ENCODE results near the gene IL16. TPM values are rescaled to one million over a fixed set of nuclear protein-coding genes. Genes with fewer than 3 reads are reported as not detected.

IL16 gene
- total RNA-seq, 1 donor from 2014 or later = 8.5 TPM

DNA sequence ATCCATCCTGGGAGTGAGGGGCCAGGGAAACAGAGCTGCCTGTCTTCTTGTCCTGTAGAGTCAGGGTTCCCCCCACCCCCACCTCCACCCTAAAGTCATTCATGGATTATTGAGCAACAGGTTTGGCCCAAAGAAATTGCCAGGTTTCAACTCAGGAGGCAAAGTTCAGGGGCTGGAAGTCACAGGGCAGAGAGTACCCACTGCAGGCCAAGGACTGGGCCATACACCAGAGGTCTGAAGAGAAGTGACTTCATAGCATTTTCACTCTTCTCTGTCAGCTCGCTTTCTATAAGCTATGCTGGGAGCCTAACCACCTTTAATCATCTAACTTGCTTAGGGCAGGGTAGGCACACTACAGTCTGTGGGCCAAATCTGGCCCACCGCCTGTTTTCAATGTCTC lies 77.2 kb downstream of the IL16 start:
- no peaks in the 10 kb centered on the region for H3K36me3 ChIP-seq
- H3K9me3 ChIP-seq = peaks cover 4 to 7% of the 10 kb centered on the region in 2 donors
- no peak for DNase-seq (ENCODE audit: low spot score in 2 of 2)
- H3K4me3 ChIP-seq = no peak overlapping the region
- peaks cover 0 to 8% of the 10 kb centered on the region in 2 donors for H3K4me1 ChIP-seq
- H3K27me3 ChIP-seq = no peaks in the 10 kb centered on the region
- TF ChIP-seq, protein P1, sequence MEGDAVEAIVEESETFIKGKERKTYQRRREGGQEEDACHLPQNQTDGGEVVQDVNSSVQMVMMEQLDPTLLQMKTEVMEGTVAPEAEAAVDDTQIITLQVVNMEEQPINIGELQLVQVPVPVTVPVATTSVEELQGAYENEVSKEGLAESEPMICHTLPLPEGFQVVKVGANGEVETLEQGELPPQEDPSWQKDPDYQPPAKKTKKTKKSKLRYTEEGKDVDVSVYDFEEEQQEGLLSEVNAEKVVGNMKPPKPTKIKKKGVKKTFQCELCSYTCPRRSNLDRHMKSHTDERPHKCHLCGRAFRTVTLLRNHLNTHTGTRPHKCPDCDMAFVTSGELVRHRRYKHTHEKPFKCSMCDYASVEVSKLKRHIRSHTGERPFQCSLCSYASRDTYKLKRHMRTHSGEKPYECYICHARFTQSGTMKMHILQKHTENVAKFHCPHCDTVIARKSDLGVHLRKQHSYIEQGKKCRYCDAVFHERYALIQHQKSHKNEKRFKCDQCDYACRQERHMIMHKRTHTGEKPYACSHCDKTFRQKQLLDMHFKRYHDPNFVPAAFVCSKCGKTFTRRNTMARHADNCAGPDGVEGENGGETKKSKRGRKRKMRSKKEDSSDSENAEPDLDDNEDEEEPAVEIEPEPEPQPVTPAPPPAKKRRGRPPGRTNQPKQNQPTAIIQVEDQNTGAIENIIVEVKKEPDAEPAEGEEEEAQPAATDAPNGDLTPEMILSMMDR (IDR thresholded peaks at IDR 0.05) = no peak
- no peak overlapping the region for H3K27ac ChIP-seq
- intact Hi-C loops (cut with DNase I) = loop anchor here (2.0 kb wide), 1 partner anchor 39 kb away; no protein-coding TSS in a partner anchor

DNA sequence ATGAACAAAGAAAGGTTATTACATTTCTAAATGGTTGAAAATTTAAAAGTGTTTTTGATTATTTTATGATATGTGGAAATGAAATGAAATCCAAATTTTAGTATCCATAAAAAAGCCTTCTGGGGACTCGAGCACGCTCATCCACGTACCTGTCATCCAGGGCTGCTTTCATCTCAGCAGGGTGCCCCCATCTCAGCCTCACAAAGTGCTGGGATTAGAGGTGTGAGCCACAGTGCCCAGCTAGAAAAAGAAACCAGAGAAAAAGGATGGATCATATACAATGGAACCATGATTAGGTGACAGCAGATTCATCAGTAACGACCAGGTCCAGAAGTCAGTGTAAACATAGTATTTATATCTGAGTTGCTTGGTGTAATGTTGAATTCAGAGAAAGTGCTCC lies 77.6 kb downstream of the IL16 start:
- H3K4me3 ChIP-seq = no peak overlapping the region
- peaks cover 0 to 8% of the 10 kb centered on the region in 2 donors for H3K4me1 ChIP-seq
- H3K9me3 ChIP-seq = peaks cover 4 to 7% of the 10 kb centered on the region in 2 donors
- no peaks in the 10 kb centered on the region for H3K27me3 ChIP-seq
- no peak overlapping the region for H3K27ac ChIP-seq
- TF ChIP-seq, protein P1 (IDR thresholded peaks at IDR 0.05) = no peak
- no peaks in the 10 kb centered on the region for H3K36me3 ChIP-seq
- no peak for DNase-seq (ENCODE audit: low spot score in 2 of 2)
- intact Hi-C loops (cut with DNase I) = loop anchor here (2.0 kb wide), 1 partner anchor 39 kb away; no protein-coding TSS in a partner anchor

DNA sequence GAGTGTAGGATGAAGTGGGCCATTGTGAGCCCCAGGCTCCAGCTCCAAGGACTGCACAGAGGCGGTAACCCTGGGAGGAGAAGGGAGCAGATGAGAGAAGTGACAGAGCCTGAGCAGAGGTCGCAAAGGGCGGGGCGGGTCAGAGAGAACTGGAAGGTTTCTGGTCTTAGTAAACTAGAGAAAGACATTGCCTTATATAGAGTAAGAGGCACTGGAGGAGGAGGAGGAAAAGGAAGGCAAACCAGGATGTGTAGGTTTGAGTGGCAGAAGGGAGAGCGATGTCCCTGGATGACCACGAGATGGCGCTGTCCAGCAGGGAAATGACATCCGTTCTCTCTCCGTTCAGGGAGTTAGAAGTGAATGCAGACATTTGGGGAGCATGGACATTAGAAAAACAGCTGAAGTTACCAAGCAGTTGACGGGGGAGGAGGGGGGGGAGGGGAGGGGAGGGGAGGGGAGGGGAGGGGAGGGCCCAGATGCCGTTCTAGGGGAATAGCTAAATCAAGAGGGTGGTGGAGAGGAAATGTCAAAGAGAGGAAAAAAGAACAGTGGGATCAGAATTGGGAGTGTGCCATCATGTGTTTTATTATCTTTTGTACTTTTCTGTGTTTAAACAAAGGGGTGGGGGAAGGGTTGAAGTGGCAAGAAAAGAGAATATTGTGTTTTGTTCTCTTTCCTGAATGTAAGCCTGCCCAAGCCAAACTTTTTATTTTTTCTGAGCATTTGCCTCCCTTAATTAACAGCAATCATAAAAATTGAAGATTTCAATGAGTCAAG lies 78.4 kb downstream of the IL16 start:
- peaks cover 0 to 8% of the 10 kb centered on the region in 2 donors for H3K4me1 ChIP-seq
- H3K36me3 ChIP-seq = no peaks in the 10 kb centered on the region
- DNase-seq (ENCODE audit: low spot score in 2 of 2) = peak in 1 of 2 donors; percentile 78
- peak overlapping the region; percentile 3 to 36 for H3K27ac ChIP-seq
- TF ChIP-seq, protein P1 (IDR thresholded peaks at IDR 0.05) = peak; percentile 71 to 87 (median 77)
- H3K27me3 ChIP-seq = no peaks in the 10 kb centered on the region
- H3K4me3 ChIP-seq = no peak overlapping the region
- H3K9me3 ChIP-seq = peaks cover 4 to 7% of the 10 kb centered on the region in 2 donors
- intact Hi-C loops (cut with DNase I) = loop anchor here (1.0 to 5.0 kb wide), 3 partner anchors 38 to 207 kb away; no protein-coding TSS in a partner anchor

DNA sequence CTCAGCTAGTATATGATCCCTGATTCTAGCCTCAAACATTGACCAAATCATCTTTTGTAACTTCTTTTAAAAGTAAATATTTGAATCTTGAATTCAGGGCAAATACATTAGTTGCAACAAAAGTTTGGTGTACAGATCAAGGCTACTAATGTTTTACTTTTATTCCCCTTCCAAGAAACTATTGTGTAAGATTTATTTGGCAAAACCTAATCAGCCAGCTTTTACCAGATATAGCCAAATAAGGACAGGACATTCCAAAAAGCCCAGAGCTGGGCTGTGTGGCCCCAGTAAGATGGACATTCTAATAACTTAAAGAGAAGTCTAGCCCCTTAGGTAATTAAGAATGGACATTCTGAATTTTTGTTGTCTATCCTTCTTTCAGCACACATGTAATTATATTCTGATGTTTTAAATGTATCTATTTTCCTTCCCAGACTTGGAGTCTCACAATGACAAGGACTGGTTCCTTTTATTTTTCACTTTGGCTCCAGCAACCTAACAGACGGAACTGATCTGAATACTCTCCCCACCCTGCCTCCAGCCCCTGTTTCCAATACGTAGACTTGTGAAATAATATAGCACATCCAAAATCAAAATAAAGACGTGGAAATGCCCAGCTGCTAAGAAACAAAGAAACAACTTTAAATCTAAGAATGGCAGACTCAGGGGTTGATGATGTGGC lies 79.2 kb downstream of the IL16 start:
- Histone ChIP-seq H3K9me3 (peaks cover 4 to 7% of the 10 kb centered on the region in 2 donors), H3K36me3 (no peaks in the 10 kb centered on the region), H3K27me3 (no peaks in the 10 kb centered on the region), H3K4me1 (peaks cover 0 to 8% of the 10 kb centered on the region in 2 donors), H3K4me3 (no peak overlapping the region), H3K27ac (peak overlapping the region; percentile 3 to 36)
- DNase-seq (ENCODE audit: low spot score in 2 of 2) = no peak
- intact Hi-C loops (cut with DNase I) = loop anchor here (1.0 to 5.0 kb wide), 3 partner anchors 37 to 206 kb away; no protein-coding TSS in a partner anchor
- TF ChIP-seq, protein P1 (IDR thresholded peaks at IDR 0.05) = no peak

DNA sequence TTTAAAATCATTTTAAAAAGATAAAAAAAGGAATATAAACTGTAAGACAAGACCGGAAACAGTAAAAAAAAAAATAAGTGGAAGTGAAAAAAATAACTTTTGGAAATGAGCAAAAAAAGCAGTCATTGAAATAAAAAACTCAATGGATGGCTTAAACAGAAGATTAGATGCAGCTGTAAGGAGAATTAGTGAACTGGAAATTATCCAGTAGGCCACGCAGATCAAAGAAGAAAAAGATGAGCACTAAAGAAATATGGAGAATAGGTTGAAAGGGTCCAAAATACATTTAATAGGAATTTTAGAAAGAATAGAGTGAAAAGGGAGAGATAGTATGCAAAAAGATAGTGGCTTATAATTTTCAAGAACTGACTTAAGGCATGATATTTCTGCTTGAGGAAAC lies 80.3 kb downstream of the IL16 start:
- TF ChIP-seq, protein P1 (IDR thresholded peaks at IDR 0.05) = no peak
- no peak overlapping the region for H3K4me3 ChIP-seq
- no peaks in the 10 kb centered on the region for H3K36me3 ChIP-seq
- peaks cover 4 to 7% of the 10 kb centered on the region in 2 donors for H3K9me3 ChIP-seq
- H3K27me3 ChIP-seq = no peaks in the 10 kb centered on the region
- intact Hi-C loops (cut with DNase I) = loop anchor here (5.0 kb wide), 1 partner anchor 205 kb away; no protein-coding TSS in a partner anchor
- DNase-seq (ENCODE audit: low spot score in 2 of 2) = no peak
- H3K4me1 ChIP-seq = peaks cover 0 to 8% of the 10 kb centered on the region in 2 donors
- H3K27ac ChIP-seq = no peak overlapping the region
